ENCODE data around the gene RPL39.
A peak's percentile ranks its signal among the peaks of the same experiment; 100 is the strongest.

RPL39 gene

GRCh38 chrX:119757979-119758730 is 33.3 kb downstream of the RPL39 start, which contains the start of gene SOWAHD:
TSS of gene SOWAHD (plus strand) at chrX:119758588. CDS start at chrX:119758668, 80 bp downstream.
- POLR2A ChIA-PET: interaction anchor here (0.6 to 2.3 kb wide), 4 partner anchors 18 to 129 kb away, joined by 3 to 14 read pairs (median 6); partner anchors contain the start of gene RPL39
- no peak for DNase-seq (ENCODE audit: extremely low spot score)
- CTCF ChIA-PET: interaction anchor here (0.8 to 3.2 kb wide), 9 partner anchors 18 to 276 kb away, joined by 3 to 24 read pairs (median 4); no protein-coding TSS in a partner anchor
- TF ChIP-seq, protein P1, sequence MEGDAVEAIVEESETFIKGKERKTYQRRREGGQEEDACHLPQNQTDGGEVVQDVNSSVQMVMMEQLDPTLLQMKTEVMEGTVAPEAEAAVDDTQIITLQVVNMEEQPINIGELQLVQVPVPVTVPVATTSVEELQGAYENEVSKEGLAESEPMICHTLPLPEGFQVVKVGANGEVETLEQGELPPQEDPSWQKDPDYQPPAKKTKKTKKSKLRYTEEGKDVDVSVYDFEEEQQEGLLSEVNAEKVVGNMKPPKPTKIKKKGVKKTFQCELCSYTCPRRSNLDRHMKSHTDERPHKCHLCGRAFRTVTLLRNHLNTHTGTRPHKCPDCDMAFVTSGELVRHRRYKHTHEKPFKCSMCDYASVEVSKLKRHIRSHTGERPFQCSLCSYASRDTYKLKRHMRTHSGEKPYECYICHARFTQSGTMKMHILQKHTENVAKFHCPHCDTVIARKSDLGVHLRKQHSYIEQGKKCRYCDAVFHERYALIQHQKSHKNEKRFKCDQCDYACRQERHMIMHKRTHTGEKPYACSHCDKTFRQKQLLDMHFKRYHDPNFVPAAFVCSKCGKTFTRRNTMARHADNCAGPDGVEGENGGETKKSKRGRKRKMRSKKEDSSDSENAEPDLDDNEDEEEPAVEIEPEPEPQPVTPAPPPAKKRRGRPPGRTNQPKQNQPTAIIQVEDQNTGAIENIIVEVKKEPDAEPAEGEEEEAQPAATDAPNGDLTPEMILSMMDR (IDR thresholded peaks at IDR 0.05; ENCODE audit: control extremely low read depth, extremely low read depth, low read depth, missing control alignments): no peak

DNA sequence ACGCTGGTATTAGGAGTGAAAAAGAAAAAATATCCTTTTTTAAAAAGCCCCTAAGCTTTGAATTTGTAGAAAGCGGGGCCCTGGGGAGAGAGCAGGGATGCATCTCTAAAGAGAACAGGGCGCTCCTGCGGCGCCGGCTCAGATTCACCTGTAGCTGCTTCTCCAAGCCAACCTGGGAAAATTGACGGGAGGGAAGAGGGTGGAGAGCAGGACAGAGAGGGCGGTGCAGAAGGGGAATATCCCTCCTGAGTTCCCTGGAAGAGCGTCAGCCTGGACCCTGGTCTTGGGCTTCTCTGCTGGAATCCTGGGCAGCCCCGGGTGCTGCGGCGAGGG is 33.8 kb downstream of the RPL39 start:
- ChIA-PET POLR2A (interaction anchor here (1.0 to 2.3 kb wide), 3 partner anchors 18 to 63 kb away, joined by 3 to 14 read pairs (median 6); partner anchors contain the start of gene RPL39), CTCF (interaction anchor here (1.1 to 3.2 kb wide), 7 partner anchors 19 to 241 kb away, joined by 4 to 24 read pairs (median 5); no protein-coding TSS in a partner anchor)
- DNase-seq (ENCODE audit: extremely low spot score): no peak
- TF ChIP-seq, protein P1 (IDR thresholded peaks at IDR 0.05; ENCODE audit: control extremely low read depth, extremely low read depth, low read depth, missing control alignments): no peak

- DNase-seq (ENCODE audit: extremely low spot score): no peak
- CTCF ChIA-PET: interaction anchor here (1.0 to 3.2 kb wide), 10 partner anchors 19 to 288 kb away, joined by 3 to 24 read pairs (median 5); no protein-coding TSS in a partner anchor
- POLR2A ChIA-PET: interaction anchor here (1.0 to 2.0 kb wide), 2 partner anchors 35 to 62 kb away, joined by 3 to 14 read pairs; partner anchors contain the start of gene RPL39
- TF ChIP-seq, protein P1 (IDR thresholded peaks at IDR 0.05; ENCODE audit: control extremely low read depth, extremely low read depth, low read depth, missing control alignments): no peak
These were observed 34.3 kb downstream of the RPL39 start for GRCh38 chrX:119756926-119757635.

DNA sequence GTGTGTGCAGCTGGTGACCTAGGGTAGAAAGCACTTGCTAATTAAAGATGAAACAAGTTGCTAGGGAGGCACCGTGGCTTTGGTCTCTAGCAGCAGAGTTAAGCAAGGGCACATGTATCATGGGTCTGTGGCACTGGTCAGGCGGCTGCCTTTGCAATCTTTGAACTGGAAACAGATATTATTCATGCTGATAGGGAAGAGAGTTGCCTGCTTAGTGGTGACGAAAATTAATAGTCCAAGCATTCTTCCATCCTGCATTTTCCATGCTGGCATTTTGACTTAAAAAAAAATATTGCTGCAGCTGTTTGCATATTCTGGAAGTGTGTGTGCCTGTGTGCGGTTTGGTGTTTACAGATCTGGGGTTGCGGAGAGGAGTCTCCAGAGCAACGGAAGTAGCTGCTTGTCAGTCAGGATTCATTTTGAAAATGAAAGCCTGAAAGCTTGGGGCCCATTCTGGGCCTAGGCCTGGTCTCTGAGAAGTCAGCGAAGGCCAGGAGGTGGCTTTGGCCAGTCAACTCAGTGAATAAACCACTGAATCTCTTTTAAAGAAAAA is 35.4 kb downstream of the RPL39 start:
- ChIA-PET POLR2A (interaction anchor here (2.1 kb wide), 1 partner anchor 36 kb away, joined by 27 read pairs; the partner anchor contains the start of gene RPL39), CTCF (interaction anchor here (1.0 to 3.9 kb wide), 8 partner anchors 8 to 287 kb away, joined by 3 to 17 read pairs (median 4); no protein-coding TSS in a partner anchor)
- TF ChIP-seq, protein P1 (IDR thresholded peaks at IDR 0.05; ENCODE audit: control extremely low read depth, extremely low read depth, low read depth, missing control alignments): no peak
- peak; percentile 73 for DNase-seq (ENCODE audit: extremely low spot score)

DNA sequence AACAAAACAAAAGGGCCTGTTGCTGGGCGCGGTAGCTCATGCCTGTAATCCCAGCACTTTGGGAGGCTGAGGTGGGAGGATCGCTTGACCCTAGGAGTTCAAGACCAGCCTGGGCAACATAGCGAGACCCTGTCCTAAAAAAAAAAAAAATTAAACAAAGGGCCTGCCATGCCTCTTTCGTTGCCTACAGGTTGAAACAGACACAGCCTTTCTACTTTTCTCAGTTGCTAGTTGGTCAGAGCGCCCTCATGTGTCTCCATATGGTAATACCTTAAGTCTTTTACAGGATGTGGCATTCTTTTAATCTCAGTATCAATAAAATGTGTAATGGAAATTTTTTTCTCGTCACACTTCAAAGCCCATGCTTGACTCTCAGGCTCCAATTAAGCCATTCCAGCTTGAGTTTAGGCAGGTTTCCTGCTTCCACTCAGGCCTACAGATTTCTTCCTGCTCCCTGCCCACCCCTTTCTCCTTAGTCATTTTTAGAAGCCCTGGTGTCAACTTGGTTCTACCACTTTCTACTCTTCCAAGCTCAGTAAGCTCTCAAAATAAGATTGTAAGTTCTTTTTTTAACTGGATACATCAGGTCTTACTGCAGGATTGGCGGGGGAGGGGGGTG is 37.7 kb downstream of the RPL39 start:
- ChIA-PET POLR2A (interaction anchor here (0.7 kb wide), 1 partner anchor 31 kb away, joined by 4 read pairs; no protein-coding TSS in a partner anchor), CTCF (interaction anchor here (0.8 to 3.9 kb wide), 14 partner anchors 9 to 264 kb away, joined by 3 to 19 read pairs (median 4); partner anchors contain the start of gene SEPTIN6)
- DNase-seq (ENCODE audit: extremely low spot score): no peak
- TF ChIP-seq, protein P1 (IDR thresholded peaks at IDR 0.05; ENCODE audit: control extremely low read depth, extremely low read depth, low read depth, missing control alignments): peak; percentile 50
